Thyroid gland (tissue), 4 donors: ENCODE measurements around the gene DPF3.

Experiments used
- CTCF ChIP-seq, 6 experiments: fragments of 200-600 bp in 3 of 6; fragments of 450-650 bp in 3 of 6; sonication (generic) in 3 of 6; IDR thresholded peaks; one replicate each; pipeline ENCODE4 v1.5.1; 2016 to 2019; ENCODE audit warnings: antibody characterized with exemption in 6 of 6, mild to moderate bottlenecking in 2 of 6, inconsistent platforms in 1 of 6, moderate library complexity in 1 of 6
- POLR2A ChIP-seq, 2 donors: fragments of 450-650 bp; IDR thresholded peaks; one replicate each; pipeline ENCODE4 v1.6.1; 2017; ENCODE audit warnings: antibody characterized with exemption in 2 of 2, mild to moderate bottlenecking in 2 of 2, moderate library complexity in 1 of 2

GRCh38 chr14:72677664-72678063 lies 216.2 kb downstream of the DPF3 start:
- no peak for TF ChIP-seq CTCF (IDR thresholded peaks at IDR 0.05)
- TF ChIP-seq POLR2A (IDR thresholded peaks at IDR 0.05) = no peak
